ENCODE measurements around the gene KCNK10. TPM values are rescaled to one million over a fixed set of nuclear protein-coding genes. Genes with fewer than 3 reads are reported as not detected.

KCNK10 gene
- total RNA-seq, 1 experiment from 2014 or later: 0.96 TPM

GRCh38 chr14:88296351-88296750 lies 26.7 kb downstream of the KCNK10 start:
- Mint-ChIP-seq H3K27ac (no peak overlapping the region), H3K27me3 (ENCODE audit: low read depth) (peaks cover 2% of the 10 kb centered on the region; the same call in 1 of the 2 replicates)
- TF ChIP-seq JUN (CRISPR knock-in tag; IDR thresholded peaks at IDR 0.05) (no peak), ELF4 (CRISPR knock-in tag; IDR thresholded peaks at IDR 0.05; ENCODE audit: low read depth) (no peak), EMX1 (CRISPR knock-in tag; IDR thresholded peaks at IDR 0.05) (no peak), ZNF263 (CRISPR knock-in tag; IDR thresholded peaks at IDR 0.05; ENCODE audit: low read depth) (no peak), CREB1 (CRISPR knock-in tag; IDR thresholded peaks at IDR 0.05) (no peak), MXD4 (CRISPR knock-in tag; IDR thresholded peaks at IDR 0.05; ENCODE audit: borderline replicate concordance) (no peak), ZNF121 (CRISPR knock-in tag; IDR thresholded peaks at IDR 0.05) (no peak), IRF1 (CRISPR knock-in tag; IDR thresholded peaks at IDR 0.05) (no peak)

GRCh38 chr14:88289996-88290395 lies 33.1 kb downstream of the KCNK10 start:
- TF ChIP-seq JUN (CRISPR knock-in tag; IDR thresholded peaks at IDR 0.05): no peak
- TF ChIP-seq NFYB (CRISPR knock-in tag; conservative IDR thresholded peaks at IDR 0.05; ENCODE audit: low read depth): no peak
- TF ChIP-seq ZNF423 (CRISPR knock-in tag; IDR thresholded peaks at IDR 0.05): no peak
- TF ChIP-seq FOXK1 (CRISPR knock-in tag; IDR thresholded peaks at IDR 0.05): no peak
- no peak for TF ChIP-seq TEAD4 (CRISPR knock-in tag; IDR thresholded peaks at IDR 0.05)
- TF ChIP-seq PRDM15 (CRISPR knock-in tag; IDR thresholded peaks at IDR 0.05): no peak
- TF ChIP-seq TEAD1 (CRISPR knock-in tag; IDR thresholded peaks at IDR 0.05): no peak
- TF ChIP-seq SMAD4 (CRISPR knock-in tag; IDR thresholded peaks at IDR 0.05): no peak
- no peak for TF ChIP-seq ZSCAN18 (CRISPR knock-in tag; IDR thresholded peaks at IDR 0.05)
- TF ChIP-seq RELA (CRISPR knock-in tag; IDR thresholded peaks at IDR 0.05; ENCODE audit: borderline replicate concordance): no peak
- TF ChIP-seq, protein P1, sequence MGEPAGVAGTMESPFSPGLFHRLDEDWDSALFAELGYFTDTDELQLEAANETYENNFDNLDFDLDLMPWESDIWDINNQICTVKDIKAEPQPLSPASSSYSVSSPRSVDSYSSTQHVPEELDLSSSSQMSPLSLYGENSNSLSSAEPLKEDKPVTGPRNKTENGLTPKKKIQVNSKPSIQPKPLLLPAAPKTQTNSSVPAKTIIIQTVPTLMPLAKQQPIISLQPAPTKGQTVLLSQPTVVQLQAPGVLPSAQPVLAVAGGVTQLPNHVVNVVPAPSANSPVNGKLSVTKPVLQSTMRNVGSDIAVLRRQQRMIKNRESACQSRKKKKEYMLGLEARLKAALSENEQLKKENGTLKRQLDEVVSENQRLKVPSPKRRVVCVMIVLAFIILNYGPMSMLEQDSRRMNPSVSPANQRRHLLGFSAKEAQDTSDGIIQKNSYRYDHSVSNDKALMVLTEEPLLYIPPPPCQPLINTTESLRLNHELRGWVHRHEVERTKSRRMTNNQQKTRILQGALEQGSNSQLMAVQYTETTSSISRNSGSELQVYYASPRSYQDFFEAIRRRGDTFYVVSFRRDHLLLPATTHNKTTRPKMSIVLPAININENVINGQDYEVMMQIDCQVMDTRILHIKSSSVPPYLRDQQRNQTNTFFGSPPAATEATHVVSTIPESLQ (CRISPR knock-in tag; IDR thresholded peaks at IDR 0.05): no peak
- TF ChIP-seq, protein P2, sequence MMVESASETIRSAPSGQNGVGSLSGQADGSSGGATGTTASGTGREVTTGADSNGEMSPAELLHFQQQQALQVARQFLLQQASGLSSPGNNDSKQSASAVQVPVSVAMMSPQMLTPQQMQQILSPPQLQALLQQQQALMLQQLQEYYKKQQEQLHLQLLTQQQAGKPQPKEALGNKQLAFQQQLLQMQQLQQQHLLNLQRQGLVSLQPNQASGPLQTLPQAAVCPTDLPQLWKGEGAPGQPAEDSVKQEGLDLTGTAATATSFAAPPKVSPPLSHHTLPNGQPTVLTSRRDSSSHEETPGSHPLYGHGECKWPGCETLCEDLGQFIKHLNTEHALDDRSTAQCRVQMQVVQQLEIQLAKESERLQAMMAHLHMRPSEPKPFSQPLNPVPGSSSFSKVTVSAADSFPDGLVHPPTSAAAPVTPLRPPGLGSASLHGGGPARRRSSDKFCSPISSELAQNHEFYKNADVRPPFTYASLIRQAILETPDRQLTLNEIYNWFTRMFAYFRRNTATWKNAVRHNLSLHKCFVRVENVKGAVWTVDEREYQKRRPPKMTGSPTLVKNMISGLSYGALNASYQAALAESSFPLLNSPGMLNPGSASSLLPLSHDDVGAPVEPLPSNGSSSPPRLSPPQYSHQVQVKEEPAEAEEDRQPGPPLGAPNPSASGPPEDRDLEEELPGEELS (CRISPR knock-in tag; IDR thresholded peaks at IDR 0.05): no peak
- no peak for TF ChIP-seq SMAD3 (CRISPR knock-in tag; IDR thresholded peaks at IDR 0.05; ENCODE audit: borderline replicate concordance)
- CTCF ChIA-PET: interaction anchor here (0.8 to 2.6 kb wide), 2 partner anchors 101 to 344 kb away, joined by 3 to 12 read pairs; no protein-coding TSS in a partner anchor
- no peak for ATAC-seq
- Mint-ChIP-seq H3K9me3 (no peaks in the 10 kb centered on the region), H3K27me3 (ENCODE audit: low read depth) (no peaks in the 10 kb centered on the region), H3K36me3 (no peaks in the 10 kb centered on the region), H3K4me3 (no peak overlapping the region), H3K4me1 (no peaks in the 10 kb centered on the region), H3K27ac (no peak overlapping the region)
- no peak for DNase-seq (ENCODE audit: low spot score)
- POLR2A ChIA-PET: no interaction called here

More at GRCh38 chr14:88296351-88296750, 26.7 kb downstream of the KCNK10 start:
- ChIA-PET POLR2A (no interaction called here), CTCF (no interaction called here)
- Mint-ChIP-seq H3K4me1 (no peaks in the 10 kb centered on the region), H3K36me3 (no peaks in the 10 kb centered on the region), H3K9me3 (no peaks in the 10 kb centered on the region), H3K4me3 (no peak overlapping the region)
- ATAC-seq: no peak
- no peak for DNase-seq (ENCODE audit: low spot score)
